ENCODE measurements around the gene PAQR4.

DNA sequence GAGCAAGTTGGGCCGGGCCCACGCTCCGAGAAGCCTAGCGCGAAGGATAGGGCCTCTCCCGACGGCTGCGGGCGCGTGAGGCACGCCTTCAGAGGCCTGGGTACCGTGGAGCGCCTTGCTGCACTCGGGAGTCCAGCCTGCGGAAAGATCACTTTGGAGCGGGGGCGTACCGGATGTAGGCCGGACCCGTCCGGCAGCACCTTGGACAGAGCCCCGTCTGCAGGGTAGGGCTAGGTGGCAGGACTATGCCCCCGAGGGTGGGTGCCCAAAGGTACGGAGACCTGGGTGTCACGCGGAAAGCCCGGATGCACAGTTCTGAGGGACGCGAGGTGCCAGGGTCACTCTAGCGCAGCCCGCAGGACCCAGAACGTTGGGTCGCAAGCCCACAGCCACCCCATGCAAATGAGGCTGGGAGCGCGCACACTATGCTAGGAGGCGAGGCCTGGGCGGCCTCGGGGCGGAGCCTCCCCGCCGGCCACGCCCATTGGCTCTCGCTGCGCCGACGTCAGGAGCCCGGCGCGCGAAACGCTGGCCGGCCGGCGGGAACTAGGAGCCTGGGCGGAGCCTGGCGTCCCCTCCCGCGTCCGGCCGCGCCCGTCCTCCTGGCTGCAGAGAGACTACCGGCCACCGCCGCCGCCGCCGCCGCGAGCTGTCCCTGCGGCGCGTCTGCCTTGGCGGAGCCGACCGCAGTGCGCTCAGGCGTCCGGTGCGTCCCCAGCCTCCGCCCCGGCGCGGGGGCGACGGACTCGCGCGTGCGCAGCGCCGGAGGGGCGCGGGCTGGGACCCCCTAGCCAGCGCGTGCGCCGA, at the start of gene PAQR4:
- no peak for TF ChIP-seq EP300 (IDR thresholded peaks at IDR 0.05)
- TF ChIP-seq POLR2A (IDR thresholded peaks at IDR 0.05), result peak in 1 of 4 donors; percentile 63
- peak in 3 of 6 experiments; percentile 11 to 37 (median 35) for TF ChIP-seq CTCF (IDR thresholded peaks at IDR 0.05)
- TF ChIP-seq POLR2AphosphoS5 (IDR thresholded peaks at IDR 0.05), result peak in 1 of 2 donors; percentile 15

All from upper lobe of left lung (tissue), 4 donors.